Upper lobe of right lung (tissue), 1 donor: ENCODE results near the gene WDR7. TPM values are rescaled to one million over a fixed set of nuclear protein-coding genes. Genes with fewer than 3 reads are reported as not detected.
A peak's percentile ranks its signal among the peaks of the same experiment; 100 is the strongest.

Source experiments
- ATAC-seq: fragments of 200-7000 bp; cut with Tn5 transposase; one replicate; pipeline ENCODE4 v1.9.1; 2020; ENCODE audit warnings: mild to moderate bottlenecking, moderate library complexity
- DNase-seq: peaks from one replicate; pipeline ENCODE4 v3.0.0-alpha.2; 2020
- H3K27ac ChIP-seq: fragments of 200-600 bp; one replicate; pipeline ENCODE4 v1.8.0; 2022
- H3K27me3 ChIP-seq: fragments of 200-600 bp; one replicate; pipeline ENCODE4 v1.8.0; 2022; ENCODE audit warnings: mild to moderate bottlenecking
- H3K36me3 ChIP-seq: fragments of 200-600 bp; one replicate; pipeline ENCODE4 v1.8.0; 2022
- H3K4me1 ChIP-seq: fragments of 200-600 bp; one replicate; pipeline ENCODE4 v1.8.0; 2022
- H3K4me3 ChIP-seq: fragments of 200-600 bp; one replicate; pipeline ENCODE4 v1.8.0; 2022; ENCODE audit warnings: mild to moderate bottlenecking
- H3K9me3 ChIP-seq: fragments of 200-600 bp; one replicate; pipeline ENCODE4 v1.8.0; 2022
- CTCF ChIP-seq: fragments of 200-600 bp; IDR thresholded peaks from one replicate; pipeline ENCODE4 v1.8.0; 2022; ENCODE audit warnings: antibody characterized with exemption
- intact Hi-C: fragments of 100-400 bp; cut with DNase I; formaldehyde crosslinking; loops from one replicate; pipeline ENCODE4 v1.11.0; 2022
- total RNA-seq: library from RNA; stranded (reverse); fragmentation: NEBNext Ultra II Directional; extraction: Animal tissue kit (Norgen Biotek cat#: 25700); gene quantifications from one replicate; pipeline ENCODE4 v1.2.1, GENCODE V29; 2021
- donor health status: DM: no; HTN: yes; CAD: no; lungs with severe emphysema.

WDR7 gene
- total RNA-seq, 1 donor from 2014 or later, result 30.7 TPM

GRCh38 chr18:56740645-56741044, 89.5 kb downstream of the WDR7 start:
- Histone ChIP-seq H3K27ac (no peak overlapping the region), H3K9me3 (no peaks in the 10 kb centered on the region), H3K27me3 (no peaks in the 10 kb centered on the region), H3K4me3 (no peak overlapping the region), H3K4me1 (no peaks in the 10 kb centered on the region), H3K36me3 (no peaks in the 10 kb centered on the region)
- intact Hi-C loops, result no loop called here
- no peak for TF ChIP-seq CTCF
- DNase-seq, result no peak
- no peak for ATAC-seq

- Histone ChIP-seq H3K9me3 (no peaks in the 10 kb centered on the region), H3K4me3 (no peak overlapping the region), H3K27ac (no peak overlapping the region), H3K36me3 (no peaks in the 10 kb centered on the region), H3K4me1 (no peaks in the 10 kb centered on the region), H3K27me3 (no peaks in the 10 kb centered on the region)
- intact Hi-C loops, result no loop called here
- DNase-seq (no peak), ATAC-seq (no peak)
- TF ChIP-seq CTCF, result no peak
Measured at GRCh38 chr18:56741685-56742084, 90.5 kb downstream of the WDR7 start.

GRCh38 chr18:56743115-56743514, 92.0 kb downstream of the WDR7 start:
- intact Hi-C loops, result no loop called here
- no peak for TF ChIP-seq CTCF
- Histone ChIP-seq H3K9me3 (no peaks in the 10 kb centered on the region), H3K27ac (no peak overlapping the region), H3K36me3 (no peaks in the 10 kb centered on the region), H3K4me3 (no peak overlapping the region), H3K27me3 (no peaks in the 10 kb centered on the region), H3K4me1 (no peaks in the 10 kb centered on the region)
- ATAC-seq, result no peak
- DNase-seq, result no peak

- TF ChIP-seq CTCF, result no peak
Measured at GRCh38 chr18:56747032-56747658, 96.0 kb downstream of the WDR7 start.

GRCh38 chr18:56747857-56748256, 96.7 kb downstream of the WDR7 start:
- no peak for TF ChIP-seq CTCF
- Histone ChIP-seq H3K4me1 (no peaks in the 10 kb centered on the region), H3K4me3 (no peak overlapping the region), H3K27ac (no peak overlapping the region), H3K36me3 (no peaks in the 10 kb centered on the region), H3K27me3 (no peaks in the 10 kb centered on the region), H3K9me3 (no peaks in the 10 kb centered on the region)
- ATAC-seq (no peak), DNase-seq (no peak)
- intact Hi-C loops, result no loop called here

More at GRCh38 chr18:56747032-56747658, 96.0 kb downstream of the WDR7 start:
- Histone ChIP-seq H3K4me1 (no peaks in the 10 kb centered on the region), H3K27ac (no peak overlapping the region), H3K9me3 (no peaks in the 10 kb centered on the region), H3K36me3 (no peaks in the 10 kb centered on the region), H3K4me3 (no peak overlapping the region), H3K27me3 (no peaks in the 10 kb centered on the region)
- intact Hi-C loops, result no loop called here
- DNase-seq (no peak), ATAC-seq (peak; percentile 30)
